Calu3 (cell line): ENCODE results near the gene PRPS1. TPM values are rescaled to one million over a fixed set of nuclear protein-coding genes. Genes with fewer than 3 reads are reported as not detected.

Experiments
- BruUV-seq: library from RNA; stranded (reverse); fragments of 400-500 nt; replicated peaks from 2 replicates; lab custom pipeline; 2021; lab: Mats Ljungman, UMichigan
- CTCF ChIA-PET: fragments of 300-600 bp; sonication (Branson Sonifier 250); formaldehyde crosslinking; loops from one replicate; lab custom pipeline; 2022; ENCODE audit warnings: antibody characterized with exemption; lab: Charles Lee
- DNase-seq: peaks from one replicate; pipeline ENCODE4 v3.0.0; 2022
- H3K27ac Mint-ChIP-seq: one replicate; pipeline ENCODE4 v1.8.0; 2022; ENCODE audit warnings: mixed read lengths; ENCODE audit not compliant: unreplicated experiment
- H3K27me3 Mint-ChIP-seq: one replicate; pipeline ENCODE4 v1.8.0; 2022; ENCODE audit warnings: mixed read lengths; ENCODE audit not compliant: unreplicated experiment
- H3K36me3 Mint-ChIP-seq: one replicate; pipeline ENCODE4 v1.8.0; 2022; ENCODE audit warnings: mild to moderate bottlenecking, moderate library complexity, mixed read lengths; ENCODE audit not compliant: insufficient read depth, unreplicated experiment
- H3K4me1 Mint-ChIP-seq: one replicate; pipeline ENCODE4 v1.8.0; 2022; ENCODE audit warnings: mild to moderate bottlenecking, low read depth, mixed read lengths; ENCODE audit not compliant: unreplicated experiment
- H3K4me3 Mint-ChIP-seq: one replicate; pipeline ENCODE4 v1.8.0; 2022; ENCODE audit warnings: mild to moderate bottlenecking, low read depth, moderate library complexity, mixed read lengths; ENCODE audit not compliant: unreplicated experiment
- H3K9me3 Mint-ChIP-seq: one replicate; pipeline ENCODE4 v1.8.0; 2022; ENCODE audit warnings: low read depth, mixed read lengths; ENCODE audit not compliant: unreplicated experiment
- intact Hi-C: fragments of 100-400 bp; cut with micrococcal nuclease; formaldehyde crosslinking; loops from one replicate; pipeline ENCODE4 v1.10.0; 2022; ENCODE audit not compliant: unreplicated experiment
- total RNA-seq: library from RNA; stranded (reverse); gene quantifications from 2 replicates; pipeline ENCODE4 v1.2.3, GENCODE V29; 2022
- TF ChIP-seq, protein P1 (sequence below): fragments of 200-600 bp; IDR thresholded peaks from one replicate; pipeline ENCODE4 v1.8.0; 2022; ENCODE audit warnings: antibody characterized with exemption; ENCODE audit not compliant: unreplicated experiment

PRPS1 gene
- total RNA-seq, 1 experiment from 2014 or later: 62.5 TPM

DNA sequence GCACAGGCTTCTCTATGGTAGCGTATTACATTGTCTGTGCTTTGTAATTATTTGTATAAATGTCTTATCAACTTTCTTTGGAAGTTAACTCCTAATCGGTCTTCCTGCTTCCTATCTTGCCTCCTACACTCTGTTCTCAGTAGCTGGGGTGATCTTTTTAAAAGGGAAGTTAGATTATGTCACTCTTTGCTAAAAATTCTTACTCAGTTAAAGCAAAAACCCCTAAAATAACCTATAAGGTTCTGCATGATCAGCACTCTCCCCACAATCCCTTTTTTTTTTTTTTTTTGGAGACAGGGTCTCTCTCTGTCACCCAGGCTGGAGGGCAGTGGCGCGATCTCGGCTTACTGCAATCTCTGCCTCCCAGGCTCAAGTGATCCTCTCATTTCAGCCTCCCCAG lies 2.6 kb upstream of the PRPS1 start:
- Mint-ChIP-seq H3K9me3 (no peaks in the 10 kb centered on the region), H3K4me1 (peaks cover 10% of the 10 kb centered on the region), H3K4me3 (no peak overlapping the region), H3K27me3 (no peaks in the 10 kb centered on the region), H3K36me3 (peaks cover 20% of the 10 kb centered on the region), H3K27ac (no peak overlapping the region)
- CTCF ChIA-PET: no interaction called here
- no peak for DNase-seq
- TF ChIP-seq, protein P1, sequence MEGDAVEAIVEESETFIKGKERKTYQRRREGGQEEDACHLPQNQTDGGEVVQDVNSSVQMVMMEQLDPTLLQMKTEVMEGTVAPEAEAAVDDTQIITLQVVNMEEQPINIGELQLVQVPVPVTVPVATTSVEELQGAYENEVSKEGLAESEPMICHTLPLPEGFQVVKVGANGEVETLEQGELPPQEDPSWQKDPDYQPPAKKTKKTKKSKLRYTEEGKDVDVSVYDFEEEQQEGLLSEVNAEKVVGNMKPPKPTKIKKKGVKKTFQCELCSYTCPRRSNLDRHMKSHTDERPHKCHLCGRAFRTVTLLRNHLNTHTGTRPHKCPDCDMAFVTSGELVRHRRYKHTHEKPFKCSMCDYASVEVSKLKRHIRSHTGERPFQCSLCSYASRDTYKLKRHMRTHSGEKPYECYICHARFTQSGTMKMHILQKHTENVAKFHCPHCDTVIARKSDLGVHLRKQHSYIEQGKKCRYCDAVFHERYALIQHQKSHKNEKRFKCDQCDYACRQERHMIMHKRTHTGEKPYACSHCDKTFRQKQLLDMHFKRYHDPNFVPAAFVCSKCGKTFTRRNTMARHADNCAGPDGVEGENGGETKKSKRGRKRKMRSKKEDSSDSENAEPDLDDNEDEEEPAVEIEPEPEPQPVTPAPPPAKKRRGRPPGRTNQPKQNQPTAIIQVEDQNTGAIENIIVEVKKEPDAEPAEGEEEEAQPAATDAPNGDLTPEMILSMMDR: no peak
- intact Hi-C loops: loop anchor here (10.0 kb wide), 1 partner anchor 601 kb away; no protein-coding TSS in a partner anchor
- BruUV-seq: no TSS peak

DNA sequence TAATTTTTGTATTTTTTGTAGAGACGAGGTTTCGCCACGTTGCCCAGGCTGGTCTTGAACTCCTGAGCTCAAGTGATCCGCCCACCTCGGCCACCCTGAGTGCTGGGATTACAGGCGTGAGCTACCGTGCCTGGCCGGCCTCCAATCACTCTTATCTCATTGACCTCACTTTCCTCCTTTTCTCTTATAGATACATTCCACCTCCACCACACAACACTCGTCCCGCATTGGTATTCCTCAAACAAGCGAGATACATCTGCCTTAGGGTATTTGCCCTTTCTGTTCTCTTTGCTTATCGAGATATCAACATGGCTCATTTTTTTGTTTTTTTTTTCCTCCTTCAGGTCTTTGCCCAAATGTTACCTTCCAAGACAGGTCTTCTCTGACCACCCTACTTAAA lies 1.8 kb upstream of the PRPS1 start:
- DNase-seq: no peak
- no peaks in the 10 kb centered on the region for H3K9me3 Mint-ChIP-seq
- H3K36me3 Mint-ChIP-seq: peaks cover 20% of the 10 kb centered on the region
- BruUV-seq: no TSS peak
- no peaks in the 10 kb centered on the region for H3K27me3 Mint-ChIP-seq
- no peak overlapping the region for H3K4me3 Mint-ChIP-seq
- TF ChIP-seq, protein P1: no peak
- intact Hi-C loops: loop anchor here (10.0 kb wide), 1 partner anchor 602 kb away; no protein-coding TSS in a partner anchor
- H3K27ac Mint-ChIP-seq: no peak overlapping the region
- H3K4me1 Mint-ChIP-seq: peaks cover 10% of the 10 kb centered on the region
- CTCF ChIA-PET: no interaction called here

DNA sequence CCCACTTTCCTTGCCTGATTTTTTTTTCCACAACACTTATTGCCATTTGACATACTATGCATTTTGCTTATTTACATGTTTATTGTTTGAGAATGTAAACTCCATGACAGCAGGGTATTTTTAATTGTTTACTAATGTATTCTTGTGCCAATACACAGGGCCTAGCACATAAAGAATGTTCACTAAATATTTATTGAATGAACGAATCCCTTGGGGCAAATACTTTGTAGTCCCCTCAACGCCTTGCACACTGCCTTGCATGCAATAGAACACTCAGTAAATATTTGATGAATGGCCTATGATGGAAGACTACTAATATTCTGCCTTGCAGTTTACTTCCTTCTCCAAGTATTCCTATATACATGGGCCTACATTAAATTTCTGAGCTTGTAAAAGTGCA lies 1.4 kb upstream of the PRPS1 start:
- H3K27me3 Mint-ChIP-seq: no peaks in the 10 kb centered on the region
- CTCF ChIA-PET: no interaction called here

DNA sequence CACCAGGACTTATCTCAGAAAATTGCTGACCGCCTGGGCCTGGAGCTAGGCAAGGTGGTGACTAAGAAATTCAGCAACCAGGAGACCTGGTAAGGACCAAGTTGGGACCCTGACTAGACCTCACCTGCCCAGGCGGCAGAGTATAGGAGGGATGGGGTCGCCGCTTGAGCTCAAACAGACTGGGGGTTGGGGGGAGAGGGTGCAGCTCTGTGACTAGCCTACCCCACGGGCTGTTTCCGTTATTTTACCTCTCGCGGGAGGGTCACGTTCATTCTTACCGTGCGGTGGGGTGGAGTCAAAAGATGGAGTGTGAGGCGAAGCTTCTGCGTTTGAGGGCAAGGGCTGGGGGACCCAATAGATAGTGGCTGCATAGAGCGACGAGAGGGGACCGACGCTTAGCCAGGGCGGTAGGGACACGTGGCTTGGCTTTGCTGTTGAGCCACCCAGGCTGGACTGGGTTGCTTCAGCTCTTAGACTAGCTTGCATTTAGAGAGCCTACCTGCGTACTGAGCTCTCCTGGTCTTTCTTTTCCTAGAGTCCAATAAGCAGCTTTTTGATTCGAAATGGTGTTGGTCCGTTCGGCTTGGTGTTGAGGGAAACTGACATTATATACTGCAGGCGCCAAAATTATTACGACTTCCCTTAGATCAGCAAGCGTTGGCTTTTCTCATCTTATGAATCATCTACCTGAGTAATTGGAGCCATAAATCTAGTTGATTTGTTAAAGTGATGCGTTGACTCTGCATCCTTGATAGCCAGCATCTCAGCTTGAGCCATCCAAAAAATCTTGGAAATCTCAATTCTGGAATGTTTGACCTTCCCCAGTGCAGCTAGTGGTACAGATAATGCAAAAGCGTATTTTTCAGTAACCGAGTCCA lies 591 bp downstream of the PRPS1 start:
- CTCF ChIA-PET: interaction anchor here (0.6 to 1.5 kb wide), 7 partner anchors 11 to 630 kb away, joined by 3 to 10 read pairs (median 4); partner anchors contain the start of gene NCBP2L
- H3K36me3 Mint-ChIP-seq: peaks cover 20% of the 10 kb centered on the region
- intact Hi-C loops: loop anchor here (1.0 to 10.0 kb wide), 3 partner anchors 86 to 604 kb away; no protein-coding TSS in a partner anchor
- TSS peak; percentile 42 for BruUV-seq
- peak overlapping the region; percentile 78 for H3K27ac Mint-ChIP-seq
- H3K4me1 Mint-ChIP-seq: peaks cover 10% of the 10 kb centered on the region
- DNase-seq: peak; percentile 29
- TF ChIP-seq, protein P1: no peak
- H3K9me3 Mint-ChIP-seq: no peaks in the 10 kb centered on the region
- peak overlapping the region; percentile 86 for H3K4me3 Mint-ChIP-seq
- no peaks in the 10 kb centered on the region for H3K27me3 Mint-ChIP-seq

More for the DNA sequence above, 1.4 kb upstream of the PRPS1 start:
- BruUV-seq: no TSS peak
- Mint-ChIP-seq H3K9me3 (no peaks in the 10 kb centered on the region), H3K4me3 (no peak overlapping the region), H3K4me1 (peaks cover 10% of the 10 kb centered on the region), H3K27ac (no peak overlapping the region), H3K36me3 (peaks cover 20% of the 10 kb centered on the region)
- TF ChIP-seq, protein P1: no peak
- no peak for DNase-seq
- intact Hi-C loops: loop anchor here (10.0 kb wide), 1 partner anchor 602 kb away; no protein-coding TSS in a partner anchor
